Stimulated activated CD4-positive, alpha-beta T cell treated with anti-CD3 and anti-CD28 coated beads, Interleukin-1b, Interleukin-23, amount 100 ng/mL, for 1 hour (primary cell): ENCODE measurements around the gene RNF220.
"Not testable (repeated sequence)": the region's sequence is repeated elsewhere in the genome, so short reads cannot be mapped to it uniquely, and the experiment has no call there.

Source experiments
- DNase-seq, 2 donors: peaks; one replicate each; pipeline ENCODE4 v3.0.0-alpha.2; 2020; ENCODE audit warnings: low read depth in 2 of 2

The RNF220 gene

DNA sequence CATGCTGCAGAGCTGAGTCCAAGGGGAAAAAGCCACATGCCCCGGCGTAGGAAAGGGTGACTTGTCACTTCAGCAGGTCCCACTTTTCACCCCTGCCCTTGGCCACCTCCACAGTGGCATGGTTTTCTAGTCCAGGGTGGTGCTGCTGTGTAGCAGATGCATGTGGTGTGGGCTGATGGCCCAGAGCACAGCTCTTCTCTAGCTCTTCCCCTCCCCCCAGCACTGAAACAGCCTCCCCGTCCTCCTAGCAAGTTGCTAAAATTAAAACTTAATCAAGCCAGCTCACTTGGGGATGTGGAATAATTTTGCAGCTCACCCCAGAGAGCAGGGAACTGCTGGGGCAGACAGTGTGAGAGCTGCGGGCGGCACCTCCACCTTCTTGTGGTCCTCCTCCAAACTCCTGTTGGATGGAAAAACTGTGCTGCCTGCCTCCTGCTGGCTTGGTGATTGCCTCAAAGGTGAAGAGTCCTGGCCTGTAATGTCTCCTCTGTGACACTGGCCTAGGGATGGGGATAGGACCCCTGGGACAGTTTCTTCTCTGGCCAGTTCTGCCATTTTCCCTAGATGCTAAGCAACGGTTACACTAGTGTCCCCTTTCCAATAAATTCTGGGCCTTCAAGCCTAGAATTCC lies 91.6 kb downstream of the RNF220 start:
- DNase-seq, result no peak

DNA sequence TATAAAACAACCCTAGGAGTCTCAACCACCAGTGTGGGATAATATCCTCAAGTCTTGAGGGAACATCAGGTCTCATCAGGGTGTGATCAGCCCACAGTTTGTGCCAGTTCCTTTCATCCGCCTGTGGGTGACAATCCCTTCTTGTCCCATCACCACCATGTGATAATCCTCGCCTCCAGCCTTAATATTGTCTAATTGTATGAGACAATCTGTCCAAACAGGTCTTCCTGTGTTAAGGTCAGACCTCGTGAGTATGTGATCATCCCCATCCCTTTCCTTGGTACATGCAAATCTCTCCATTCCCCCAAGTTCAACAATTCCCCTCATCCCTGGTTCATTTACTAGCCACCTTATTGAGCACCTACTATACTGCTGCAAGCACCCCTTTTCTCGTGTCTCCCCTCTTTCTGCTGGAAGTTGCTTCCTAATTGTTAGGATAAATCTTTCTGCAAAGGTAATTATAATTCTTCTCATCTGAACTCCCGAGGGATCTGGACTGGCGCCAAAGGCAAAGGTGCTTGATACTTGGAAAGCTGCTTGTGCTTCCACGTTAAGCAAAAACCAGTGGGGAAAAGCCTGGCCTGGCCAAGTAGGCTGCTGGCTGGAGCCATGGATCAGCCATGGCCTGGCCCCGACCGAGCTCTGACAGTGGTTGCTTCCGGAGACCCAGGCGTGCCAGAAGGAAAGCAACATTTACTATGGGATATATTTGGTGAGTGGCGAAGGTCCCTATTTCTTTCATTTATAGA lies 92.5 kb downstream of the RNF220 start:
- DNase-seq, result no peak

DNA sequence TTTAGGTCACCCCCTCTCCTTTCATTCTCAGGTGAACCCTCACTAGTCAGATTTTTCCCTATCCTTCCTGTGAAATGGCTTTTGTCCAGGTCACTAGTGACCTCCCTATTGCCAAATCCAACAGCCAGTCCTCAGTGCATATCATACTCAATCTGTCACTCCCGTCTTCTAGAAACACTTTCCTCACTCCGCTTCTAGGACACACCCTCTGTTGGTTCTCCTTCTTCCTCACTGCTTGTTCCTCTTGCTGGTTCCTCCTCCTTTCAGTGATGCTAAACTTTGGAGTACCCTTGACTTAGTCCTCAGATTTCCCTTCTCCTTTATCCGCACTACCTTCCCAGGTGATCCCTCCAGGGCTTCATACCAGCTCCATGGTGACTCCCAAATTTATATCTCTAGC lies 94.3 kb downstream of the RNF220 start:
- DNase-seq, result no peak

DNA sequence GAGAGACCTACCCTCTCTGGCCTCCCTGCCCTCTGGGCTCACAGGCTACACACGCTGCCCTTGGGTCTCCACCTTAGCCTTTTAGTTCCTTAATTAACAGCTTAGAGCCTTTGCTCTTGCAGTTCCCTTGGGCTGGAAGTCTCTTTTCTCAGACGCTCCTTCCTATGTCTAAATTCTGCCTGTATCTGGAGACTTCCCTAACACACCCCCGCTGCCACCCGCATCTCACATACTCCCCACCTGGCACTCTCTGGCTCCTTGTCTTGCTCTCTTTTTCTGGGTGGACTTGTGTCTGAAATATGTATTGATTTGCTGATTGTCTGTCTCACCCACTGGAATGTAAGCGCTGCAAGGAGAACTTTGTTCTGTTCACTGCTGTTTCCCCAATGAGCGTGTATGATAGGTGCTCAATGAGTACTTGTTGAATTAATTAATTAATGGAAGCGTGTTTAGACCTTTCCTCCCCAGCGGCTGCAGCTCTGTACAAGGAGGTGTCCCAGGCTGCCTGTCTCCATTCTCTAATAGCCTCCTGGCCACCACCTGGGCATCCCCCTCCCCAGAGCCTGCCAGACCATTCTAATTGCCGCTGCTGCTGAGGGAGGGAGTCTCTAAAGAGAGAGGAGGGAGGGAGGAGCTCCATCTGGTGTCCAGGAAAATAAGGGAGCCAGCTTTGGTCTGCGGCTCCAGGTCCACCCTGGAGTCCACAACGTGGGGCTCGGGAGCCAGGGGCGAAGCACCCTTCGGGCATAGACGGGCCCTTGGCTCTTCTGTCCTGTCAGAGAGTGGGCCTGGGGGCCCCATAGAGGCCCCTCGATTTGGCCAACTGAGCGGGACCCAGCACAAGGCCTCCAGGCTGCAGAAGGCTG lies 95.4 kb downstream of the RNF220 start:
- no peak for DNase-seq

DNA sequence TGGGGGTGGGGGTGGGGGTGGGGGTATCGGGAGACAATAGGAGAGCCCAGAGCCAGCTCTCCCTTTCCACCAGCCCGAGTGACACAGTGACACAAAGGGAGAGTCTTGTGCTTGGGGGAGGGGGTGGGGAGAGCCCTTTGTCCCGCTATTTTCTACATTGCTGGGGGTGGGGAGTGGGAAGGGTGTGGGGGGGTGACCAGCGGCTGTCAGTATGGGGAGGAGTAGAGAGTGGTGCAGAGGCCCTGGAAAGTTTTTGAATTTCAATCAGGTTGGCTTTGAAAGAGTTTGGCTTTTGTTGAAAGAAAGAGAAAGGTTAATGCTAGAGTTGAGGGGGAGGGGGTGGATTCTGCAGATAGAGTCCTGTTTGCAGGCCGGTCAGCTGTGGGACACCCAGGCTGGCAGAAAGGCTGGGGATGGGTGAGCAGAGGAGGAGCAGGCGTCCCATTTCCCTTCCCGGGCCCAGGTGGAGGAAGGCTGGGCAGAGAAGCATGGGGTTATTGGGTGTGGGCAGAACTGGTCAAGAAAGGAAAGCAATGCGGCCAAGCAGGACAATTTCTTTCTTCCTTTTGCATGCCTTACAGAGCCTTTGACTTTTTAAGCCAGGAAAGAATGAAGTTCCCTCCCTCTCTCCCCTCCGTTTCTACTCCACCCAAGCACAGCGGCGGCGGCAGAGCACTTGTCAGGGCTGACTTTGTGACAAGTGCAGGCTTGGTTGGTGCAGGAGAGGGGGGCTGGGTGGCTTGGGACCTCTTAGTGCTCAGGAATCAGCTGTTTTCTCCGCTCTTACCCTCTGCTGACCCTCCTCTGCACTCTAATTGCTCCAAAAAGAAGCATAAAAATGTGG lies 96.2 kb downstream of the RNF220 start:
- no peak for DNase-seq

DNA sequence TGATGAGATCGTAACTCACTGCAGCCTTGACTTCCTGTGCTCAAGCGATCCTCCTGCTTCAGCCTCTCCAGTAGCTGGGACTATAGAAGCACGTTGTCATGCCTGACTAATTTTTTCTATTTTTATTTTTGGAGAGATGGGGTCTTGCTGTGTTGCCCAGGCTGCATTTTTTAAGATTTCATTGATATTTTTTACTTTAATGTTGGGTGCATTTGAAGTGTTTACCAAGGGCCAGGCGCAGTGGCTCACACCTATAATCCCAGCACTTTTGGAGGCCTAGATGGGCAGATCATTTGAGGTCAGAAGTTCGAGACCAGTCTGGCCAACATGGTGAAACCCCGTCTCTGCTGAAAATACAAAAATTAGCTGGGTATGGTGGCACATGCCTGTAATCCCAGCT lies 97.8 kb downstream of the RNF220 start:
- DNase-seq, result not testable (repeated sequence)

DNA sequence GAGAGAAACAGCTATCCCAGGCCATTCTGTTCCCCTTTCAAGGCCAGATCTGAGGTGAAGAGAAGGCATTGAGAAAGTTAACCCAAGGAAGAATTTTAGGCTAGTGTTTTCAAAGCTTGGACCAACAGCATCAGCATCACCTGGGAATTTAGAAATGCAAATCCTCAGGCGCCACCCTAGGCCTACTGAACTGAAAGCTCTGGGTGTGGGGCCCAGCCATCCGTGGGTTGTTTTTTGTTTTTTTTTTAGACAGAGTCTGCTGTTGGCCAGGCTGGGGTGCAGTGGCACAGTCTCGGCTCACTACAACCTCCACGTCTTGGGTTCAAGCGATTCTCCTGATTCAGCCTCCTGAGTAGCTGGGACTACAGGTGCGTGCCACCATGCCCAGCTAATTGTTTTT lies 98.6 kb downstream of the RNF220 start:
- DNase-seq, result no peak

DNA sequence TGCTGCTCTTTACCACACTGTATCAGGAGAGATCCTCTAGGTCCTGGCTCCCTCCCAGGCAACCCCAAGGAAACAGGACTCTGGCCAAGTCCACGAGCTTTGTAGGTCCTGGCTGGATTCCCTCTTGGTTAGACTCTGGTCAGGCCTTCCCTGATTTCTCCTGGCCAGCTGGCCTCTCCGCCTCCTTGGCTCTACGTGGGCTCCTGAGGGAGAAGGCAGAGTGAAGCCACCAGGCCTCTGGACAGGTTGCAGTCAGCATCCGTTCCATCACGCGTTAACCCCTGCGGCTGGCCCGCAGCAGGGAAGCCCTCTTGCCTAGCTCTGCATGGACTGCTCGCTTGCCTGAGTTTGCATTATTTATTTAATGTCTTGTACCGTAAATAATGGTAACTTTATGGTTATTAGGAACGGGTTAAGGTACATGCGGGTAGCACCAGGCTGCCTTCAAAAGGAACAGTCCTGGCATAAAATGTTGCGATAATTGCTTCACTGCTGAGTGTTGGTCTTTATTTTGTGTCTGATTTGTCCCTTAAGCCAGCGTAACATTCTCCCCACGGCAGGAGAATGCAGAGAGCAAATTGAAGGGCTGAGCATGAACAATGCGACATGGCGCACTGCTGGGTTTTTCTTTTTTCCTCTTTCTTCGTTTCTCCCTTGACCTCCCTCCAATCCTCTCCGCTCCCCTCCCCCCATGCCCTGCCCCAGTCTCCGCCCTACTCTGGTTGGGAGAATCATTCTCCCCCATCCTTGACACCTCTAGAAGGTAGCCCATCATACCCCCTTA lies 100.3 kb downstream of the RNF220 start:
- no peak for DNase-seq

DNA sequence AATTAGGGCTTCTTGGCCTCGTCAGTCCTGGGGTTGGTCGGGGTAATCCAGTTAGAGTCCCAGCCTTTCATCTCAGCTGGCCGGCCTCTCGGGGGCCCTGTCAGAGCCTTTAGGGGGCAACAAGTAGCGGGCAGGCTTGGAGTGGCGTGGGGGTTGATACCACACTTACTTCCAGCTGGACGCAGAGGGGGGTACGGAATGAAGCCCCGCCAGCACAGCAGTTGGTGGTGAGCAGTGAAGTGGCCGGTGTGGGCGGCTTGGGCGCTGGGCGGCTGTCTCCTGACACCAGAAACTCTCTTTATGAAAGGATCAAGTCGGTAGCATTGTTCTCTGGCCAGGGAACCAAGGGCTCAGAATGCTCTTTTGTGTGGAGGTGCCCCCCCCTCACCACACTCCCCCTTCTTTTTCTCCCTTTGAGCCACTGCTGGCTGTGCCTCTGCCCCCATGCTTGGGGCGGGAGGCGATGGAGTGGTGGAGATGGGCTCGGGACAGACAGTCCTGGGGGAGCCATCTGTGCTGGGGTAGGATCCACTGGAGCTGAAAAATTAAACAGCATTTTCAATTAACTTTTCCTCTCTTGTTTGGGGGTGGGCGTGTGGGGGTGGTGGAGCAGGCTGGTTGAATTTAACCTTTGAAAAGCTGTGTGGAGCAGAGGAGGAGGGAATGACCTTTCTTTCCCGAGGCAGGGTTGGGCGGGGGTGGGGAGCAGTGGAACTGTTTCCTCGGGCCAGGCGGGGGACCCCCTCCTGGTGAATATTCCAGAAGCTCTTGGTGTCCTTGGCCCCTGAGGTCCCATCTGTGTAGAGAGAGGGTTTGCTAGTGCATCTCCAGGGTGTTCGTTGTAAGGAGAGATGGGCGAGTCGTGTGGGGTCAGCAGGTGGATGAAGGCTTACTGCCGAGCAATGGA lies 102.7 kb downstream of the RNF220 start:
- no peak for DNase-seq

DNA sequence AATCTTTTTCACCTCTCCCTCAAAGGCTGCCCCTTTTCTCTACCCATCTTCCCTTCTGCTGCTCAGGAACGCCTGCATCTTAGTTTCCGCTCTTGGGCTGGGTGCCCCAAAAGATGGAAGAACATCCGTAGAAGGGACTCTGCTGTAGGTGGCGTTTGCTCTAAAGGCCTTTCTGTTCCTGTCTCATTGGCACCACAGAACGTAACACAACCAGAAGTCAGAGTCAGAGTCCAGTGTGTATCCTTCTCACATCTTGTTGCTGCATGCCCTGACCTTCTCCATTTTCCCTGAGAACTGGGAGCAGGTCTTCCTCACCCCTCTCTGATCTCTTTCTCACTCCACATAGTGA lies 103.3 kb downstream of the RNF220 start:
- DNase-seq, result no peak

DNA sequence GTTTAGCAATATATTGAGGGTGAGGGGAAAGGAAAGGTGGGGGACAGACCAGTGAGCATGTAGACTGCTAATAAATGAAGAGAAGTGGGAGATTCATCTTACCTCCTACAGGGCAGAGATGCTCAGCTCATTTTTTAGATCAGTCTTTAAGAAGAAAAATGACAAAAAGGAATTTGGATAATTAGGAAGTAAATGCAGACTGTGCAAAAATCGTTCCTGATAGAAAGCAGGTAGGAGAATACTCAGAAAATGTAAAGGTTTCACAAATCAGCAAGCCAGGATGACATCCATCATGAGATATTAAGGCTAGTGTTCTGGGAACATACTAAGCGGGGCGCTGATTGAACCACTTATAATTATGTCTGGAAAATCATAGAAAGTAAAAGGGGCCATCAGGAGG lies 106.3 kb downstream of the RNF220 start:
- DNase-seq, result no peak

DNA sequence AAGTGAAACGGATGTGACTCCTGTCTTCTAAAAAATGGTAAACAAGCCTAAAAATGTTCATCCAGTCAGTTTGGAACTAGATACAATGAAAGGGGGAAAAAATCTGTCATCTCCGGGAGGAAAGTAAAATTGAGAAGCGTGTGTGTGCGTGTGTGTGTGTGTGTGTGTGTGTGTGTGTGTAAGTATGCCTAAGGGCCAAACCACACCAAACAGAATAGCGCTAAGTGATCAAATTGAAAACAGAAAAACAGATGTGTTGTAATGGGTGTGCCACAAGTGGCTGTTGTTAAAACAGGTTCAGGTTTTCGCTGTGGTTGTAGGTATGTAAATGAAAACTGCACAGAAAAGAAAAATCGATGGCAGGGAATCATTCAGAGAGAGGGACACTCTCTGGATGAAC lies 106.7 kb downstream of the RNF220 start:
- no peak for DNase-seq

DNA sequence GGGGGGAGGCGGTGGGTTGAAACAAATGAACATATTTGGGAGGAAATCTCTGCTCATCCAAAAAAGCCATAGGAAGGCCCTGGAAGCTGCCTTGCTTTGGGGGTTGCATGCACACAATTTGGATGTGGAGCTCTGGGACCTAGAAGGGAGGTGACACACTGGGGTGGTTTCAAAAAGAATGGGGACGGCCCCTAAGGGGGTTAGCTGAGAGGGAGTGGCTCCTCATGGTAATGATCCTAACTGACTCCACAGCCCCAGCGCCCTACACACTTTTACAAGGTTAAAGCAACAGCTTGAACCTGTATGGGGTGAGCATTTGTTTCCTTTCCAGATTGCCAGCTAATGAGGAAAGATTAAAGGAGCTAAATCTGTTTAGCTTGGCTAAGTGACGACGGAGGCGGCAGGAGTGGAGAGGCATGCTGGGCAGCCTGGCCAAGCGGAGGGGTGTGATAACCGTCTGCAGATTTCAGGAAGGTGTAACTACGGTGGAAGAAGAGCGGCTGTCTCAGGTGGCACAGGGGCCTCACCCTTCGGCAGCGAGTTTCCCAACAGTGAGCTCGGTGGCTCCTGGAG lies 107.3 kb downstream of the RNF220 start:
- no peak for DNase-seq

DNA sequence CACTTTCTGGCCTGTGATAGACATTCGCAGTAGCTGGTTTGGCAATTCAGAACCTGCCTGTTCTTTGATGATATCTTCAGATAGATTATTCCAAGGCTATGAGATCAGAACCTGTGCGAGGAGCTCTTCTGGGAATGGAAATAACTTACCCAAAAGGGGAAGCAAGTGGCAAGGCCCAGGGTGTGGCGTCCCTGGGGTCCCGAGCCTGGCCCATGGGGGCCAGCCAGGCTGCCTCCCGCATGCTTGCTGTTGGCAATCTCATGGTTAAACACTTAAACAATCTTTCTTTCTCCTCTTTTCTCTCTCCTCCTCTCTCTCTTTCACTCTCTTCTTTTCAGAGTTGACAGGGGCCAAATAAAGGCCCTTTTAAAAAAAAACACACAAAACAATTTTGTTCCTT lies 108.1 kb downstream of the RNF220 start:
- DNase-seq, result no peak

DNA sequence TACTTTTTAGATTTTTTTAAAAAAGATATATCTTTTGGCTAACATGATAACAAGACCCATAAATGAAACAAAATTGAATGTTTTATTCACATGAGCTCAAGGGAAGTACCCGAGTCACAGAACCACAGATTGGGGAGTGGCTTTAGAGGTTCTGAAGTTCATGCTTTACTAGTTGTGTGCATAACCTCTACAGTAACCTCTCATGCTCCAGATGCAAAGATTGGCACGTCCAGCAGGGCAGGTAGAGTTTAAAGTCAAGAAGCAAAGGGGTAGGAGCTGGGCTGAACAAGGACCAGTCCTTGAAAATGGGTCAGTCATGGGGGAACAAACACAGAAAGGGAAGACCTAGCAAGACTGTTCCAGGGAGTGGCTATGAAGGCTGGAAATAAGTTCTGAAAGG lies 109.6 kb downstream of the RNF220 start:
- DNase-seq, result no peak

DNA sequence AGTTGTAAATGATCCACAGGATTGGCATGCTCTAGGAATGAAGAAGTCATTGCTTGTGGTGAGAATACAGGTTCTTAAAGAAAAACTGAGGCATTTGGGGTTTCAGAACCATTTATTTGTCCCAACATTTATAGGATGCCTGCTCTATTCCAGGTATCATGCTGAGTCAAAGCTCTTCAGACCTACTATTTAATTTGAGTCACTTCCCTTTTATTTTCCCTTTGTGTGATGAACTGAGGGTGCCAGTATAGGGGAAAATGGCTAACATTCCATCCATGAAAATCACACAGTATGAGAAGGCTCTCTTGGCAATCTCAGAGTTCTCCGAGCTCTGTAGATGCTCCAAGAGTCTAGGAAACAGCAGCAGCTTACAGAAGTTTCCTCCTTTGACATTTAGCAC lies 110.4 kb downstream of the RNF220 start:
- no peak for DNase-seq

DNA sequence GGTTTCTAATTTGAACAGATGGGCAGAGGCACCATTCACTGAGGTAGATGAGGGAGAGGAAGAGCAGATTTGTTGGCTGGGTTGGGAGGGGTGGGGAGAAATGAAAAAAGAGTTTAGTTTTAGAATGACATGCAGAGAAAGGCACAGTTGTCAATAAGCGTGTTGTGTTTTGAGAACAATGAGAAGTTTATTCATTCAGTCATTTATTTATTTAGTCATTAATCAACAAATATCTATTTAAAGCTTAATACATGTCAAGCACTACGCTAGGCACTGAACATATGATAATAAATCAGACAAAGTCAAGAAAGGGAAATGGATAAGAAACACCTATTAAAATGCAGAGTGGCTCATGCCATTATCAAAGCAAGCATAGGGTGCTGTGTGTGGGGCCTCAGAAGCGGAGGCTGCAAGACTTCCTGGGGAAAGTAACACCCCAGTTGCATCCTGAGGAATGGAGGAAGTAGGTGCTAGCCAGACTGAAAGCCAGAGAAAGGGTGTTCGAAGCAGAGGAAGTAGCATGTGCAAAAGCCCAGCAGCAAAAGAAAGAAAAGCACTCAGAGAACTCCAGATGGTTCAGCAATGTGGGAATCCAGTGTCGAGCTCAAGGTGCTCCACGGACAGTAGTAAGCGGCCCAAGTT lies 114.1 kb downstream of the RNF220 start:
- DNase-seq, result no peak

DNA sequence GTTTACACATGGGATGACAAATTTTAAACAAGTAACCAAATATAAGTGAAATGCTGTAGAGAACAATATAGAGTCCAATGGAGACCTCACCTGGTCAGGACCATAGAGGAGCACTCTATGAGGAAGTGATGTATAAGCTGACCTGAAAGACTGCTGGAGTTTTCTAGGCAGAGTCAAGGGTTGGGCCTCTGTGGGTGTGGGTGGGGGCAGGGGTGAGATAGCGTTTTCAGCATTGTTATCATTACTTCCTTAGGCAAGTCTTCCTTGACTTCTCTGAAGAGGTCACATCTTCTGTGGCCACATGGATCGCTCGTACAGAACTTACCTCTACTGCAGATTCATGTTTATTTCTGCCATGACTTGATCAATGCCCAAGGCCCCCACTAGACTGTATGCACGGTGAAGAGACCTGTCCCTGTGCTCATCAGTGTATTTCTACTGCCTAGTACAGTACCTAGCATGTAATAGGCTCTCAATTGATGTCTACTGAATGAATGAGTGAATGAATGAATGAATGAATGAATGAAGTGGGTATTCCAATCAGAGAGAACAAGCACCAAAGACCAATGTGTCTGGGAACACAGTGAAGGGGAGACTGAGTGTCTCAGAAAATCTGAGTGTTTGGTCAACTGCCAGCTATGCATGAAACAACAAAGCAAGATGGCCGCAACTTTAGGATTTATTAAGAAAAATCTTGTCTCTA lies 116.5 kb downstream of the RNF220 start:
- DNase-seq, result no peak
